Panc1 (cell line): ENCODE measurements around the gene PAK2. TPM values are rescaled to one million over a fixed set of nuclear protein-coding genes. Genes with fewer than 3 reads are reported as not detected.

ENCODE experiments used
- ATAC-seq: fragments of 200-7000 bp; cut with Tn5 transposase; 2 replicates; pipeline ENCODE4 v1.9.1; 2020; ENCODE audit warnings: mild to moderate bottlenecking, moderate library complexity
- BruUV-seq: library from RNA; stranded (reverse); fragments of 400-500 nt; replicated peaks from 2 replicates; lab custom pipeline; 2021; lab: Mats Ljungman, UMichigan
- CTCF ChIA-PET: fragments of 300-600 bp; sonication (Branson Sonifier 250); formaldehyde crosslinking; loops from one replicate; lab custom pipeline; 2022; ENCODE audit warnings: antibody characterized with exemption; lab: Charles Lee
- POLR2A ChIA-PET: fragments of 300-600 bp; sonication (Branson Sonifier 250); formaldehyde crosslinking; loops from one replicate; lab custom pipeline; 2022; ENCODE audit warnings: antibody characterized with exemption; lab: Charles Lee
- DNase-seq: peaks from one replicate; pipeline ENCODE4 v3.0.0-alpha.2; 2010; ENCODE audit warnings: low read depth, low spot score
- H3K27ac ChIP-seq: 2 replicates; pipeline ENCODE4 v1.5.1; 2011; ENCODE audit warnings: mild to moderate bottlenecking, low read length, inconsistent platforms
- H3K27me3 ChIP-seq: fragments of 200-500 bp; sonication (Bioruptor generic); 2 replicates; pipeline ENCODE4 v1.6.0; 2014; ENCODE audit warnings: low read length, inconsistent platforms; ENCODE audit not compliant: control insufficient read depth, insufficient read depth
- H3K36me3 ChIP-seq: fragments of 200-500 bp; sonication (Bioruptor generic); 2 replicates; pipeline ENCODE4 v1.5.1; 2014; ENCODE audit warnings: inconsistent platforms, mild to moderate bottlenecking, low read length, moderate library complexity; ENCODE audit not compliant: control insufficient read depth, insufficient read depth
- H3K4me1 ChIP-seq: 2 replicates; pipeline ENCODE4 v1.5.1; 2011; ENCODE audit warnings: inconsistent platforms, mild to moderate bottlenecking, low read length, moderate library complexity; ENCODE audit not compliant: control insufficient read depth, insufficient read depth
- H3K4me3 ChIP-seq, 2 experiments: 2 replicates each; pipeline ENCODE4 v1.5.1; 2011 to 2012; ENCODE audit warnings: low read depth in 2 of 2, low read length in 2 of 2, mild to moderate bottlenecking in 2 of 2, inconsistent platforms in 1 of 2, moderate library complexity in 1 of 2
- H3K9me3 ChIP-seq: fragments of 200-500 bp; sonication (Bioruptor generic); 2 replicates; pipeline ENCODE4 v1.5.1; 2014; ENCODE audit warnings: low read depth, mild to moderate bottlenecking, inconsistent platforms, low read length, moderate library complexity; ENCODE audit not compliant: control insufficient read depth, insufficient read depth
- POLR2AphosphoS5 ChIP-seq: IDR thresholded peaks from 2 replicates; pipeline ENCODE4 v1.6.1; 2012; ENCODE audit warnings: mild to moderate bottlenecking, low read depth, low read length, moderate library complexity
- SIN3A ChIP-seq: IDR thresholded peaks from 2 replicates; pipeline ENCODE4 v1.6.1; 2012; ENCODE audit warnings: low read depth, mild to moderate bottlenecking, low read length, moderate library complexity, borderline replicate concordance; ENCODE audit not compliant: insufficient read depth
- TCF7L2 ChIP-seq: IDR thresholded peaks from 2 replicates; pipeline ENCODE4 v1.6.1; 2011; ENCODE audit warnings: mild to moderate bottlenecking, low read depth, low read length, inconsistent platforms
- in situ Hi-C: cut with HindIII; loops from 2 replicates; pipeline ENCODE4 v1.10.0; 2016; ENCODE audit warnings: low sequenced_read_pairs, low pct_unique_long_range_greater_than_20kb
- intact Hi-C: fragments of 100-400 bp; cut with micrococcal nuclease; formaldehyde crosslinking; loops from one replicate; pipeline ENCODE4 v1.10.0; 2022; ENCODE audit not compliant: unreplicated experiment
- total RNA-seq: library from RNA; stranded (reverse); gene quantifications from one replicate; pipeline ENCODE4 v1.2.1, GENCODE V29; 2021; ENCODE audit not compliant: unreplicated experiment
- TF ChIP-seq, protein P1 (sequence below), 2 experiments: IDR thresholded peaks; 2 replicates each; pipeline ENCODE4 v1.6.1; 2011 to 2012; ENCODE audit warnings: low read depth in 2 of 2, control low read depth in 1 of 2, low read length in 1 of 2, mild to moderate bottlenecking in 1 of 2, moderate library complexity in 1 of 2; ENCODE audit not compliant: insufficient read depth in 1 of 2
- TF ChIP-seq, protein P2 (sequence below): fragments of 450-650 bp; IDR thresholded peaks from 2 replicates; pipeline ENCODE4 v1.5.1; 2017; ENCODE audit warnings: mild to moderate bottlenecking

The PAK2 gene
- total RNA-seq, 1 experiment from 2014 or later = 185 TPM

DNA sequence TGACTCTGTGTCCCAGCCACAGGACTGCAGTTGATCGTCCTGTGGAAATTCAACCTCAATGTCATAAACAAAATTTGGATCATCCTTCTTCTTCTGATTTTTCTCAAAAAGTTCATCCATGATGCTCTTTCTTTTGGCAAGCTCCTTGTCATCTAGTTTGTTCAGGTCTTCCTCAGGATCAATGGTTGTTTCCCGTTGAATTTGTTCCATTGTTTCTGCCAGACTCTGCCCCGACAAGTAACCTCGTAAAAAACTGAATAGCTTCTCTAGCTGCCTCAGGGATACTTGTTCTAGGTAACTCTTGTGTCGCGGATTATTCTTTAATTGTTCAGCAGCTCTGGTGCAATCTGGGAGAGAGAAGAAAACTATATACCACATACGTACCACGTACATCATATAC, 32.1 kb upstream of the PAK2 start:
- no peak for TF ChIP-seq TCF7L2
- TF ChIP-seq SIN3A = no peak
- no peak for TF ChIP-seq POLR2AphosphoS5
- TF ChIP-seq, protein P1, sequence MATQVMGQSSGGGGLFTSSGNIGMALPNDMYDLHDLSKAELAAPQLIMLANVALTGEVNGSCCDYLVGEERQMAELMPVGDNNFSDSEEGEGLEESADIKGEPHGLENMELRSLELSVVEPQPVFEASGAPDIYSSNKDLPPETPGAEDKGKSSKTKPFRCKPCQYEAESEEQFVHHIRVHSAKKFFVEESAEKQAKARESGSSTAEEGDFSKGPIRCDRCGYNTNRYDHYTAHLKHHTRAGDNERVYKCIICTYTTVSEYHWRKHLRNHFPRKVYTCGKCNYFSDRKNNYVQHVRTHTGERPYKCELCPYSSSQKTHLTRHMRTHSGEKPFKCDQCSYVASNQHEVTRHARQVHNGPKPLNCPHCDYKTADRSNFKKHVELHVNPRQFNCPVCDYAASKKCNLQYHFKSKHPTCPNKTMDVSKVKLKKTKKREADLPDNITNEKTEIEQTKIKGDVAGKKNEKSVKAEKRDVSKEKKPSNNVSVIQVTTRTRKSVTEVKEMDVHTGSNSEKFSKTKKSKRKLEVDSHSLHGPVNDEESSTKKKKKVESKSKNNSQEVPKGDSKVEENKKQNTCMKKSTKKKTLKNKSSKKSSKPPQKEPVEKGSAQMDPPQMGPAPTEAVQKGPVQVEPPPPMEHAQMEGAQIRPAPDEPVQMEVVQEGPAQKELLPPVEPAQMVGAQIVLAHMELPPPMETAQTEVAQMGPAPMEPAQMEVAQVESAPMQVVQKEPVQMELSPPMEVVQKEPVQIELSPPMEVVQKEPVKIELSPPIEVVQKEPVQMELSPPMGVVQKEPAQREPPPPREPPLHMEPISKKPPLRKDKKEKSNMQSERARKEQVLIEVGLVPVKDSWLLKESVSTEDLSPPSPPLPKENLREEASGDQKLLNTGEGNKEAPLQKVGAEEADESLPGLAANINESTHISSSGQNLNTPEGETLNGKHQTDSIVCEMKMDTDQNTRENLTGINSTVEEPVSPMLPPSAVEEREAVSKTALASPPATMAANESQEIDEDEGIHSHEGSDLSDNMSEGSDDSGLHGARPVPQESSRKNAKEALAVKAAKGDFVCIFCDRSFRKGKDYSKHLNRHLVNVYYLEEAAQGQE (IDR thresholded peaks at IDR 0.05; ENCODE audit: insufficient read depth in 1 of 2, low read depth in 2 of 2, low read length in 1 of 2) = no peak
- TF ChIP-seq, protein P2, sequence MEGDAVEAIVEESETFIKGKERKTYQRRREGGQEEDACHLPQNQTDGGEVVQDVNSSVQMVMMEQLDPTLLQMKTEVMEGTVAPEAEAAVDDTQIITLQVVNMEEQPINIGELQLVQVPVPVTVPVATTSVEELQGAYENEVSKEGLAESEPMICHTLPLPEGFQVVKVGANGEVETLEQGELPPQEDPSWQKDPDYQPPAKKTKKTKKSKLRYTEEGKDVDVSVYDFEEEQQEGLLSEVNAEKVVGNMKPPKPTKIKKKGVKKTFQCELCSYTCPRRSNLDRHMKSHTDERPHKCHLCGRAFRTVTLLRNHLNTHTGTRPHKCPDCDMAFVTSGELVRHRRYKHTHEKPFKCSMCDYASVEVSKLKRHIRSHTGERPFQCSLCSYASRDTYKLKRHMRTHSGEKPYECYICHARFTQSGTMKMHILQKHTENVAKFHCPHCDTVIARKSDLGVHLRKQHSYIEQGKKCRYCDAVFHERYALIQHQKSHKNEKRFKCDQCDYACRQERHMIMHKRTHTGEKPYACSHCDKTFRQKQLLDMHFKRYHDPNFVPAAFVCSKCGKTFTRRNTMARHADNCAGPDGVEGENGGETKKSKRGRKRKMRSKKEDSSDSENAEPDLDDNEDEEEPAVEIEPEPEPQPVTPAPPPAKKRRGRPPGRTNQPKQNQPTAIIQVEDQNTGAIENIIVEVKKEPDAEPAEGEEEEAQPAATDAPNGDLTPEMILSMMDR = no peak
- no peaks in the 10 kb centered on the region for H3K27me3 ChIP-seq
- no peak for DNase-seq
- no peaks in the 10 kb centered on the region for H3K9me3 ChIP-seq
- H3K27ac ChIP-seq = no peak overlapping the region
- in situ Hi-C loops = no loop called here
- CTCF ChIA-PET = no interaction called here
- intact Hi-C loops = no loop called here
- no peak overlapping the region for H3K4me3 ChIP-seq
- no TSS peak for BruUV-seq
- POLR2A ChIA-PET = interaction anchor here (0.6 kb wide), 1 partner anchor 32 kb away, joined by 3 read pairs; no protein-coding TSS in a partner anchor
- no peak for ATAC-seq
- H3K36me3 ChIP-seq = 0 out of 2 replicates have a peak, but pooled peaks cover 2% of the 10 kb centered on the region
- no peaks in the 10 kb centered on the region; the same call in 1 of the 2 replicates for H3K4me1 ChIP-seq

DNA sequence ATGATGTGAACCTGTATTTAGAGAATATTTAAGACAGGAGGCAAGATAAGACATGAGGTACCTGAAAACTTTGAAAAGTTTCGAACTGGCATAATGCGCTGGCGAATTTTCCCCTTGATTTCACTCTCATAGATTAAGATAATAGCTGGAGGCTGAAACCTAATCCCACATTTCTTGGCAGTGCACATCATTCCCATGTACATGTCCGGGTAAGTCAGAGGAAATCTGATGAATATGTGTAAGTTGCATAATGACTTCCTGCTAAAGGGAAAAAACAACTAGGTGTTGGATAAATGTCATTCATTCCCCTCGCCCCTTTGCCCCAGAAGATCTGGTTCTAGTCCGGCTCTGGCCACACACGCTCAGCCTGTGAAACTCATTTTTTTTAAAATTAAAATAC, 31.2 kb upstream of the PAK2 start:
- ATAC-seq = no peak
- ChIA-PET CTCF (no interaction called here), POLR2A (interaction anchor here (0.5 to 0.6 kb wide), 2 partner anchors 33 to 251 kb away, joined by 3 to 12 read pairs; no protein-coding TSS in a partner anchor)
- Histone ChIP-seq H3K27me3 (no peaks in the 10 kb centered on the region), H3K4me1 (no peaks in the 10 kb centered on the region; the same call in 1 of the 2 replicates), H3K27ac (no peak overlapping the region), H3K36me3 (0 out of 2 replicates have a peak, but pooled peaks cover 2% of the 10 kb centered on the region), H3K9me3 (no peaks in the 10 kb centered on the region), H3K4me3 (no peak overlapping the region)
- no peak for DNase-seq
- BruUV-seq = no TSS peak
- intact Hi-C loops = no loop called here
- in situ Hi-C loops = no loop called here
- TF ChIP-seq TCF7L2 = no peak
- TF ChIP-seq, protein P1 (IDR thresholded peaks at IDR 0.05; ENCODE audit: insufficient read depth in 1 of 2, low read depth in 2 of 2, low read length in 1 of 2) = no peak
- no peak for TF ChIP-seq SIN3A
- no peak for TF ChIP-seq POLR2AphosphoS5
- TF ChIP-seq, protein P2 = no peak
